ENCODE data around the gene RNF182. TPM values are rescaled to one million over a fixed set of nuclear protein-coding genes. Genes with fewer than 3 reads are reported as not detected.

Gene RNF182
- total RNA-seq, 1 experiment from 2014 or later = 4.7 TPM

Other genes starting within 250 kb of the RNF182 start
- 20.8 and 23.4 TPM in 2 replicates for gene RANBP9, start 213.1 kb upstream of the RNF182 start, total RNA-seq (2014; rRNA removed; shearing (Covaris generic))
- 33.0 and 71.1 TPM in 2 replicates for gene MCUR1, start 110.4 kb upstream of the RNF182 start, total RNA-seq (2014; rRNA removed; shearing (Covaris generic))
- gene CD83, start 192.8 kb downstream of the RNF182 start, total RNA-seq (2014; rRNA removed; shearing (Covaris generic)) = 16.8 and 20.1 TPM in 2 replicates

Data from Daoy (cell line).